Stimulated activated CD8-positive, alpha-beta memory T cell treated with anti-CD3 and anti-CD28 coated beads, Interleukin-2, amount 100 ng/mL, for 48 hours (primary cell): ENCODE results near the gene ARL9.

Source experiments
- DNase-seq, 2 donors: peaks; one replicate each; pipeline ENCODE4 v3.0.0-alpha.2; 2020; ENCODE audit warnings: low read depth in 2 of 2

Gene ARL9

GRCh38 chr4:56531823-56532222, 26.2 kb downstream of the ARL9 start:
- no peak for DNase-seq

- no peak for DNase-seq
Measured at GRCh38 chr4:56532239-56532638, 26.6 kb downstream of the ARL9 start.

GRCh38 chr4:56535915-56536314, 30.3 kb downstream of the ARL9 start:
- no peak for DNase-seq

- no peak for DNase-seq
Measured at GRCh38 chr4:56537147-56537546, 31.6 kb downstream of the ARL9 start.

- DNase-seq = no peak
Measured at GRCh38 chr4:56540826-56541225, 35.2 kb downstream of the ARL9 start.

- DNase-seq = peak; percentile 84 to 86
Measured at GRCh38 chr4:56544573-56545131, 39.1 kb downstream of the ARL9 start.

GRCh38 chr4:56550642-56551041, 45.1 kb downstream of the ARL9 start:
- DNase-seq = no peak

GRCh38 chr4:56551516-56551915, 45.9 kb downstream of the ARL9 start:
- DNase-seq = no peak

GRCh38 chr4:56552273-56552672, 46.7 kb downstream of the ARL9 start:
- DNase-seq = no peak

- DNase-seq = no peak
Measured at GRCh38 chr4:56570041-56570440, 64.5 kb downstream of the ARL9 start.
